DOHH2 (cell line): ENCODE data around the gene ANKRD9.

ENCODE experiments used
- CTCF ChIP-seq: fragments of 200-600 bp; sonication (generic); IDR thresholded peaks from one replicate; pipeline ENCODE4 v1.5.1; 2014; ENCODE audit warnings: antibody characterized with exemption, mild to moderate bottlenecking, low read depth, low read length; ENCODE audit not compliant: poor library complexity, severe bottlenecking
- EZH2phosphoT487 ChIP-seq: fragments of 200-600 bp; sonication (generic); IDR thresholded peaks from 2 replicates; pipeline ENCODE4 v1.6.1; 2017; ENCODE audit warnings: borderline replicate concordance, mild to moderate bottlenecking, antibody characterized with exemption, low read length, moderate library complexity, mixed read lengths

DNA sequence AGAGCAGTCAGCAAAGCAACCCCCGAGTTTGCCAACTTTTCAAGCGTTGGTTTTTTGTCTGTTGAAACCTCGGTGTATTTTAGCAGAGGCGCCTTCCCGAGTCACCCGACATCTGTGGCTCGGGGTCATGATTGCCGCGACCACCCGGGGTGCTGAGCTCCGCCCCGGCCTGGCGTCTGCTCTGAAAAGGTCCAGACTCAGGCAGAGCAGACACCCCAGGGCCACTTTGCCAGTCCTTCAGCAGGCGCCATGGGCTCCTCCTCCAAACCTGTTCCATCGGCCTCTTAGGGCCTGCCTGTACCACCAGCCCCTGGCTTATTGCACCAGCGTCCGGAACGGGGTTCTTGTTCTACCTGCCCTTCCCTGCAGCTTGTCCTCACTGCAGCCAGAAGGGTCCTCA is 19.1 kb downstream of the ANKRD9 start:
- TF ChIP-seq CTCF = no peak
- no peak for TF ChIP-seq EZH2phosphoT487
